ENCODE data around the gene TPD52L1.

The TPD52L1 gene

GRCh38 chr6:125248136-125248535, 94.6 kb downstream of the TPD52L1 start:
- DNase-seq = no peak

GRCh38 chr6:125250511-125250910, 96.9 kb downstream of the TPD52L1 start:
- no peak for DNase-seq

- no peak for DNase-seq
Measured at GRCh38 chr6:125251516-125252220, 98.1 kb downstream of the TPD52L1 start.

- no peak for DNase-seq
Measured at GRCh38 chr6:125252891-125253290, 99.3 kb downstream of the TPD52L1 start.

GRCh38 chr6:125253881-125254280, 100.3 kb downstream of the TPD52L1 start:
- no peak for DNase-seq

- no peak for DNase-seq
Measured at GRCh38 chr6:125254321-125254720, 100.7 kb downstream of the TPD52L1 start.

- DNase-seq = no peak
Measured at GRCh38 chr6:125255201-125255600, 101.6 kb downstream of the TPD52L1 start.

- DNase-seq = no peak
Measured at GRCh38 chr6:125257351-125257750, 103.8 kb downstream of the TPD52L1 start.

- DNase-seq = no peak
Measured at GRCh38 chr6:125258651-125259353, 105.2 kb downstream of the TPD52L1 start.

GRCh38 chr6:125259354-125259736, 105.8 kb downstream of the TPD52L1 start:
- no peak for DNase-seq

- DNase-seq = no peak
Measured at GRCh38 chr6:125262016-125263013, 108.7 kb downstream of the TPD52L1 start.

- DNase-seq = no peak
Measured at GRCh38 chr6:125264476-125264875, 110.9 kb downstream of the TPD52L1 start.

GRCh38 chr6:125267806-125268523, 114.4 kb downstream of the TPD52L1 start:
- DNase-seq = no peak

- no peak for DNase-seq
Measured at GRCh38 chr6:125268765-125269164, 115.2 kb downstream of the TPD52L1 start.

GRCh38 chr6:125269328-125269985, 115.9 kb downstream of the TPD52L1 start:
- no peak for DNase-seq

GRCh38 chr6:125270380-125270779, 116.8 kb downstream of the TPD52L1 start:
- DNase-seq = no peak

- no peak for DNase-seq
Measured at GRCh38 chr6:125271486-125272159, 118.0 kb downstream of the TPD52L1 start.

GRCh38 chr6:125273251-125273650, 119.7 kb downstream of the TPD52L1 start:
- no peak for DNase-seq

- DNase-seq = no peak
Measured at GRCh38 chr6:125273965-125274364, 120.4 kb downstream of the TPD52L1 start.

GRCh38 chr6:125274935-125275334, 121.4 kb downstream of the TPD52L1 start:
- DNase-seq = no peak

- DNase-seq = no peak
Measured at GRCh38 chr6:125275779-125276178, 122.2 kb downstream of the TPD52L1 start.
